Neutrophil (primary cell): ENCODE results near the gene ROCK1.
"Not testable (repeated sequence)": the region's sequence is repeated elsewhere in the genome, so short reads cannot be mapped to it uniquely, and the experiment has no call there.

Source experiments
- H3K27ac ChIP-seq: fragments of 200-600 bp; sonication (generic); 2 replicates; pipeline ENCODE4 v1.5.1; 2016; ENCODE audit warnings: mild to moderate bottlenecking, moderate library complexity
- H3K27me3 ChIP-seq: fragments of 200-600 bp; sonication (generic); 2 replicates; pipeline ENCODE4 v1.6.0; 2016; ENCODE audit warnings: mild to moderate bottlenecking
- H3K36me3 ChIP-seq: fragments of 200-600 bp; sonication (generic); 2 replicates; pipeline ENCODE4 v1.5.1; 2017
- H3K4me1 ChIP-seq, 2 experiments: fragments of 200-600 bp in 1 of 2; sonication (generic) in 1 of 2; 1 replicate in 1 of 2; 2 replicates in 1 of 2; pipeline versions ENCODE4 v1.5.1 to v1.6.1; 2013 to 2016; ENCODE audit warnings: low read depth in 1 of 2, low read length in 1 of 2, mild to moderate bottlenecking in 1 of 2, moderate library complexity in 1 of 2; ENCODE audit not compliant: control insufficient read depth in 1 of 2, insufficient read depth in 1 of 2
- H3K4me3 ChIP-seq, 2 experiments: fragments of 200-600 bp in 1 of 2; sonication (generic) in 1 of 2; 1 replicate in 1 of 2; 2 replicates in 1 of 2; pipeline ENCODE4 v1.5.1; 2013 to 2016; ENCODE audit warnings: low read depth in 1 of 2, low read length in 1 of 2, mild to moderate bottlenecking in 1 of 2, moderate library complexity in 1 of 2
- H3K9me3 ChIP-seq: fragments of 200-600 bp; sonication (generic); 2 replicates; pipeline ENCODE4 v1.5.1; 2016
- CTCF ChIP-seq: fragments of 200-600 bp; sonication (generic); IDR thresholded peaks from 2 replicates; pipeline ENCODE4 v1.5.1; 2016; ENCODE audit warnings: antibody characterized with exemption

ROCK1 gene

GRCh38 chr18:21111346-21112139 lies at the start of gene ROCK1:
Gene ROCK1 (minus strand): TSS chr18:21111813. CDS start chr18:21110910, 903 bp downstream.
- no peaks in the 10 kb centered on the region for H3K27me3 ChIP-seq
- peaks cover 48 to 56% of the 10 kb centered on the region in 2 experiments for H3K4me1 ChIP-seq
- peak within 1 kb of the TSS; percentile 95 to 98 for H3K4me3 ChIP-seq
- H3K9me3 ChIP-seq = no peaks in the 10 kb centered on the region
- peak within 1 kb of the TSS; percentile 97 for H3K27ac ChIP-seq
- H3K36me3 ChIP-seq = no peaks in the 10 kb centered on the region
- TF ChIP-seq CTCF = peak; percentile 37

- Histone ChIP-seq H3K4me3 (no peak overlapping the region), H3K4me1 (no peaks in the 10 kb centered on the region), H3K36me3 (no peaks in the 10 kb centered on the region), H3K27ac (no peak overlapping the region), H3K27me3 (no peaks in the 10 kb centered on the region), H3K9me3 (no peaks in the 10 kb centered on the region)
- no peak for TF ChIP-seq CTCF
These were observed 43.8 kb upstream of the ROCK1 start for GRCh38 chr18:21155443-21155842.

GRCh38 chr18:21146016-21146415 lies 34.4 kb upstream of the ROCK1 start:
- no peak for TF ChIP-seq CTCF
- no peaks in the 10 kb centered on the region for H3K9me3 ChIP-seq
- H3K4me1 ChIP-seq = no peaks in the 10 kb centered on the region
- H3K27ac ChIP-seq = no peak overlapping the region
- H3K27me3 ChIP-seq = no peaks in the 10 kb centered on the region
- no peaks in the 10 kb centered on the region for H3K36me3 ChIP-seq
- no peak overlapping the region for H3K4me3 ChIP-seq

GRCh38 chr18:21145371-21145770 lies 33.8 kb upstream of the ROCK1 start:
- TF ChIP-seq CTCF = no peak
- no peaks in the 10 kb centered on the region for H3K36me3 ChIP-seq
- H3K27ac ChIP-seq = no peak overlapping the region
- H3K9me3 ChIP-seq = no peaks in the 10 kb centered on the region
- H3K27me3 ChIP-seq = no peaks in the 10 kb centered on the region
- no peak overlapping the region for H3K4me3 ChIP-seq
- no peaks in the 10 kb centered on the region for H3K4me1 ChIP-seq

GRCh38 chr18:21141668-21142422 lies 30.2 kb upstream of the ROCK1 start:
- Histone ChIP-seq H3K4me1 (peaks cover 0 to 5% of the 10 kb centered on the region in 2 experiments), H3K27me3 (no peaks in the 10 kb centered on the region), H3K27ac (no peak overlapping the region), H3K4me3 (no peak overlapping the region), H3K36me3 (no peaks in the 10 kb centered on the region), H3K9me3 (no peaks in the 10 kb centered on the region)
- TF ChIP-seq CTCF = no peak

GRCh38 chr18:21137719-21138488 lies 26.3 kb upstream of the ROCK1 start:
- H3K4me3 ChIP-seq, H3K36me3 ChIP-seq: not testable (repeated sequence)

More at GRCh38 chr18:21137719-21138488, 26.3 kb upstream of the ROCK1 start:
- H3K9me3 ChIP-seq, H3K4me1 ChIP-seq, H3K27me3 ChIP-seq, H3K27ac ChIP-seq: not testable (repeated sequence)
